GM12878 (cell line): Measurements from ENCODE around the gene MRPS27. TPM values are rescaled to one million over a fixed set of nuclear protein-coding genes. Genes with fewer than 3 reads are reported as not detected.

Experiments used
- BACH1 ChIP-seq: fragments of 450-650 bp; IDR thresholded peaks from 2 replicates; pipeline ENCODE4 v1.6.1; 2017; ENCODE audit warnings: mild to moderate bottlenecking, borderline replicate concordance
- FOXK2 ChIP-seq: fragments of 450-650 bp; IDR thresholded peaks from 2 replicates; pipeline ENCODE4 v1.6.1; 2017; ENCODE audit warnings: mild to moderate bottlenecking, moderate library complexity
- FOXM1 ChIP-seq: IDR thresholded peaks from 2 replicates; pipeline ENCODE4 v1.6.1; 2012; ENCODE audit warnings: low read depth, mild to moderate bottlenecking, inconsistent platforms, low read length, moderate library complexity
- JUND ChIP-seq: IDR thresholded peaks from 2 replicates; pipeline ENCODE4 v1.6.1; 2012; ENCODE audit warnings: low read depth, mild to moderate bottlenecking, low read length, improper control_type of control experiment, moderate library complexity
- MEF2B ChIP-seq: fragments of 450-650 bp; IDR thresholded peaks from 2 replicates; pipeline ENCODE4 v1.6.1; 2018; ENCODE audit warnings: mild to moderate bottlenecking, moderate library complexity; ENCODE audit not compliant: partially characterized antibody, poor library complexity, severe bottlenecking
- NFYA ChIP-seq: IDR thresholded peaks from 2 replicates; pipeline ENCODE4 v1.6.1; 2011; ENCODE audit warnings: low read depth, mild to moderate bottlenecking, low read length, improper control_type of control experiment, borderline replicate concordance
- NR2F1 ChIP-seq: fragments of 450-650 bp; conservative IDR thresholded peaks from 2 replicates; pipeline ENCODE4 v1.6.1; 2017; ENCODE audit warnings: mild to moderate bottlenecking
- POLR2AphosphoS5 ChIP-seq: IDR thresholded peaks from 2 replicates; pipeline ENCODE4 v1.6.1; 2011; ENCODE audit warnings: mild to moderate bottlenecking, low read length, inconsistent platforms
- SMC3 ChIP-seq: IDR thresholded peaks from 2 replicates; pipeline ENCODE4 v1.6.1; 2011; ENCODE audit warnings: low read length, improper control_type of control experiment, borderline replicate concordance
- TBL1XR1 ChIP-seq: IDR thresholded peaks from 2 replicates; pipeline ENCODE4 v1.6.1; 2012; ENCODE audit warnings: low read depth, low read length, improper control_type of control experiment
- TCF7 ChIP-seq: IDR thresholded peaks from 2 replicates; pipeline ENCODE4 v1.6.1; 2014; ENCODE audit warnings: antibody characterized with exemption, borderline replicate concordance
- YBX1 ChIP-seq: fragments of 450-650 bp; IDR thresholded peaks from 2 replicates; pipeline ENCODE4 v1.6.1; 2016; ENCODE audit warnings: antibody characterized with exemption
- ZNF217 ChIP-seq: fragments of 450-650 bp; IDR thresholded peaks from 2 replicates; pipeline ENCODE4 v1.6.1; 2017; ENCODE audit warnings: antibody characterized with exemption, mild to moderate bottlenecking
- polyA plus RNA-seq, 11 experiments: library from polyadenylated mRNA; depleted of rRNA in 4 of 11; unstranded in 6 of 11; stranded (reverse) in 5 of 11; fragments of >200 nt; fragmentation: Nextera tagmentation in 4 of 11; fragmentation: Illumina TruSeq in 1 of 11; extraction: Ambion mirVana in 4 of 11; extraction: Trizol in 1 of 11; gene quantifications; 1 replicate in 1 of 11; 2 replicates in 10 of 11; pipeline versions ENCODE4 v1.2.1 to v1.2.3, GENCODE V29; 2011 to 2016; ENCODE audit warnings: inconsistent platforms in 2 of 11, missing spikeins in 2 of 11, low read depth in 1 of 11
- total RNA-seq, 4 experiments: library from RNA; depleted of rRNA in 3 of 4; stranded (reverse); fragments of >200 nt in 3 of 4; fragmentation: Illumina TruSeq in 1 of 4; extraction: Trizol in 1 of 4; gene quantifications; 2 replicates each; pipeline versions ENCODE4 v1.2.1 to v1.2.3, GENCODE V29; 2013 to 2021
- TF ChIP-seq, protein P1 (sequence below): IDR thresholded peaks from 2 replicates; pipeline ENCODE4 v1.6.1; 2012; ENCODE audit warnings: low read length, inconsistent platforms
- TF ChIP-seq, protein P2 (sequence below): fragments of 450-650 bp; formaldehyde crosslinking; IDR thresholded peaks from 2 replicates; pipeline ENCODE4 v1.5.0; 2022; ENCODE audit warnings: mild to moderate bottlenecking, missing genetic modification characterization
- TF ChIP-seq, protein P3 (sequence below): IDR thresholded peaks from 2 replicates; pipeline ENCODE4 v1.6.1; 2012; ENCODE audit warnings: low read depth, low read length, improper control_type of control experiment
- TF ChIP-seq, protein P4 (sequence below): fragments of 450-650 bp; IDR thresholded peaks from 2 replicates; pipeline ENCODE4 v1.6.1; 2017; ENCODE audit warnings: mild to moderate bottlenecking, moderate library complexity
- TF ChIP-seq, protein P5 (sequence below): IDR thresholded peaks from 2 replicates; pipeline ENCODE4 v1.6.1; 2011; ENCODE audit warnings: low read depth, mild to moderate bottlenecking, low read length, moderate library complexity, borderline replicate concordance; ENCODE audit errors: extremely low read depth
- TF ChIP-seq, protein P6 (sequence below), 3 experiments: IDR thresholded peaks in 2 of 3; conservative IDR thresholded peaks in 1 of 3; 2 replicates each; pipeline ENCODE4 v1.5.1; 2011; ENCODE audit warnings: low read depth in 3 of 3, low read length in 3 of 3, mild to moderate bottlenecking in 3 of 3, control low read depth in 2 of 3, moderate library complexity in 2 of 3, inconsistent platforms in 1 of 3, mixed read lengths in 1 of 3; ENCODE audit not compliant: control insufficient read depth in 2 of 3, insufficient read depth in 1 of 3; ENCODE audit errors: extremely low read depth in 1 of 3

The MRPS27 gene
- total and polyA plus RNA-seq, 10 of the 15 experiments (the other 5 are each of a cell fraction or from before 2014, with no cell fraction given) = 61.0 to 128 (median 93.0) TPM

DNA sequence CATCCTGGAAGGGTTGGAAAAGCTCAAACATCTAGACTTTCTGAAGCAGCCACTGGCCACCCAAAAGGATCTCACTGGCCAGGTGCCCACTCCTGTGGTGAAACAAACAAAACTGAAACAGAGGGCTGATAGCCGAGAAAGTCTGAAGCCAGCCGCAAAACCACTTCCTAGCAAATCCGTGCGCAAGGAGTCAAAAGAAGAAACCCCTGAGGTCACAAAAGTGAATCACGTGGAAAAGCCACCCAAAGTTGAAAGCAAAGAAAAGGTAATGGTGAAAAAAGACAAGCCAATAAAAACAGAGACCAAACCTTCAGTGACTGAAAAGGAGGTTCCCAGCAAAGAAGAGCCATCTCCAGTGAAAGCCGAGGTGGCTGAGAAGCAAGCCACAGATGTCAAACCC lies 125.2 kb downstream of the MRPS27 start (continued):
- TF ChIP-seq, protein P1, sequence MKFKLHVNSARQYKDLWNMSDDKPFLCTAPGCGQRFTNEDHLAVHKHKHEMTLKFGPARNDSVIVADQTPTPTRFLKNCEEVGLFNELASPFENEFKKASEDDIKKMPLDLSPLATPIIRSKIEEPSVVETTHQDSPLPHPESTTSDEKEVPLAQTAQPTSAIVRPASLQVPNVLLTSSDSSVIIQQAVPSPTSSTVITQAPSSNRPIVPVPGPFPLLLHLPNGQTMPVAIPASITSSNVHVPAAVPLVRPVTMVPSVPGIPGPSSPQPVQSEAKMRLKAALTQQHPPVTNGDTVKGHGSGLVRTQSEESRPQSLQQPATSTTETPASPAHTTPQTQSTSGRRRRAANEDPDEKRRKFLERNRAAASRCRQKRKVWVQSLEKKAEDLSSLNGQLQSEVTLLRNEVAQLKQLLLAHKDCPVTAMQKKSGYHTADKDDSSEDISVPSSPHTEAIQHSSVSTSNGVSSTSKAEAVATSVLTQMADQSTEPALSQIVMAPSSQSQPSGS = peak; percentile 95
- TF ChIP-seq, protein P2, sequence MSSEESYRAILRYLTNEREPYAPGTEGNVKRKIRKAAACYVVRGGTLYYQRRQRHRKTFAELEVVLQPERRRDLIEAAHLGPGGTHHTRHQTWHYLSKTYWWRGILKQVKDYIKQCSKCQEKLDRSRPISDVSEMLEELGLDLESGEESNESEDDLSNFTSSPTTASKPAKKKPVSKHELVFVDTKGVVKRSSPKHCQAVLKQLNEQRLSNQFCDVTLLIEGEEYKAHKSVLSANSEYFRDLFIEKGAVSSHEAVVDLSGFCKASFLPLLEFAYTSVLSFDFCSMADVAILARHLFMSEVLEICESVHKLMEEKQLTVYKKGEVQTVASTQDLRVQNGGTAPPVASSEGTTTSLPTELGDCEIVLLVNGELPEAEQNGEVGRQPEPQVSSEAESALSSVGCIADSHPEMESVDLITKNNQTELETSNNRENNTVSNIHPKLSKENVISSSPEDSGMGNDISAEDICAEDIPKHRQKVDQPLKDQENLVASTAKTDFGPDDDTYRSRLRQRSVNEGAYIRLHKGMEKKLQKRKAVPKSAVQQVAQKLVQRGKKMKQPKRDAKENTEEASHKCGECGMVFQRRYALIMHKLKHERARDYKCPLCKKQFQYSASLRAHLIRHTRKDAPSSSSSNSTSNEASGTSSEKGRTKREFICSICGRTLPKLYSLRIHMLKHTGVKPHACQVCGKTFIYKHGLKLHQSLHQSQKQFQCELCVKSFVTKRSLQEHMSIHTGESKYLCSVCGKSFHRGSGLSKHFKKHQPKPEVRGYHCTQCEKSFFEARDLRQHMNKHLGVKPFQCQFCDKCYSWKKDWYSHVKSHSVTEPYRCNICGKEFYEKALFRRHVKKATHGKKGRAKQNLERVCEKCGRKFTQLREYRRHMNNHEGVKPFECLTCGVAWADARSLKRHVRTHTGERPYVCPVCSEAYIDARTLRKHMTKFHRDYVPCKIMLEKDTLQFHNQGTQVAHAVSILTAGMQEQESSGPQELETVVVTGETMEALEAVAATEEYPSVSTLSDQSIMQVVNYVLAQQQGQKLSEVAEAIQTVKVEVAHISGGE = no peak
- TF ChIP-seq, protein P3, sequence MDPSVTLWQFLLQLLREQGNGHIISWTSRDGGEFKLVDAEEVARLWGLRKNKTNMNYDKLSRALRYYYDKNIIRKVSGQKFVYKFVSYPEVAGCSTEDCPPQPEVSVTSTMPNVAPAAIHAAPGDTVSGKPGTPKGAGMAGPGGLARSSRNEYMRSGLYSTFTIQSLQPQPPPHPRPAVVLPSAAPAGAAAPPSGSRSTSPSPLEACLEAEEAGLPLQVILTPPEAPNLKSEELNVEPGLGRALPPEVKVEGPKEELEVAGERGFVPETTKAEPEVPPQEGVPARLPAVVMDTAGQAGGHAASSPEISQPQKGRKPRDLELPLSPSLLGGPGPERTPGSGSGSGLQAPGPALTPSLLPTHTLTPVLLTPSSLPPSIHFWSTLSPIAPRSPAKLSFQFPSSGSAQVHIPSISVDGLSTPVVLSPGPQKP = no peak
- TF ChIP-seq BACH1 (no peak), FOXK2 (no peak), TCF7 (peak; percentile 82), NR2F1 (peak; percentile 91), MEF2B (peak; percentile 58), JUND (no peak), ZNF217 (no peak), NFYA (no peak), FOXM1 (peak; percentile 95), SMC3 (no peak), TBL1XR1 (peak; percentile 93), POLR2AphosphoS5 (no peak), YBX1 (no peak)
- TF ChIP-seq, protein P4, sequence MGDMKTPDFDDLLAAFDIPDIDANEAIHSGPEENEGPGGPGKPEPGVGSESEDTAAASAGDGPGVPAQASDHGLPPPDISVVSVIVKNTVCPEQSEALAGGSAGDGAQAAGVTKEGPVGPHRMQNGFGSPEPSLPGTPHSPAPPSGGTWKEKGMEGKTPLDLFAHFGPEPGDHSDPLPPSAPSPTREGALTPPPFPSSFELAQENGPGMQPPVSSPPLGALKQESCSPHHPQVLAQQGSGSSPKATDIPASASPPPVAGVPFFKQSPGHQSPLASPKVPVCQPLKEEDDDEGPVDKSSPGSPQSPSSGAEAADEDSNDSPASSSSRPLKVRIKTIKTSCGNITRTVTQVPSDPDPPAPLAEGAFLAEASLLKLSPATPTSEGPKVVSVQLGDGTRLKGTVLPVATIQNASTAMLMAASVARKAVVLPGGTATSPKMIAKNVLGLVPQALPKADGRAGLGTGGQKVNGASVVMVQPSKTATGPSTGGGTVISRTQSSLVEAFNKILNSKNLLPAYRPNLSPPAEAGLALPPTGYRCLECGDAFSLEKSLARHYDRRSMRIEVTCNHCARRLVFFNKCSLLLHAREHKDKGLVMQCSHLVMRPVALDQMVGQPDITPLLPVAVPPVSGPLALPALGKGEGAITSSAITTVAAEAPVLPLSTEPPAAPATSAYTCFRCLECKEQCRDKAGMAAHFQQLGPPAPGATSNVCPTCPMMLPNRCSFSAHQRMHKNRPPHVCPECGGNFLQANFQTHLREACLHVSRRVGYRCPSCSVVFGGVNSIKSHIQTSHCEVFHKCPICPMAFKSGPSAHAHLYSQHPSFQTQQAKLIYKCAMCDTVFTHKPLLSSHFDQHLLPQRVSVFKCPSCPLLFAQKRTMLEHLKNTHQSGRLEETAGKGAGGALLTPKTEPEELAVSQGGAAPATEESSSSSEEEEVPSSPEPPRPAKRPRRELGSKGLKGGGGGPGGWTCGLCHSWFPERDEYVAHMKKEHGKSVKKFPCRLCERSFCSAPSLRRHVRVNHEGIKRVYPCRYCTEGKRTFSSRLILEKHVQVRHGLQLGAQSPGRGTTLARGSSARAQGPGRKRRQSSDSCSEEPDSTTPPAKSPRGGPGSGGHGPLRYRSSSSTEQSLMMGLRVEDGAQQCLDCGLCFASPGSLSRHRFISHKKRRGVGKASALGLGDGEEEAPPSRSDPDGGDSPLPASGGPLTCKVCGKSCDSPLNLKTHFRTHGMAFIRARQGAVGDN = no peak
- TF ChIP-seq, protein P5, sequence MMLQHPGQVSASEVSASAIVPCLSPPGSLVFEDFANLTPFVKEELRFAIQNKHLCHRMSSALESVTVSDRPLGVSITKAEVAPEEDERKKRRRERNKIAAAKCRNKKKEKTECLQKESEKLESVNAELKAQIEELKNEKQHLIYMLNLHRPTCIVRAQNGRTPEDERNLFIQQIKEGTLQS = no peak
- TF ChIP-seq, protein P6, sequence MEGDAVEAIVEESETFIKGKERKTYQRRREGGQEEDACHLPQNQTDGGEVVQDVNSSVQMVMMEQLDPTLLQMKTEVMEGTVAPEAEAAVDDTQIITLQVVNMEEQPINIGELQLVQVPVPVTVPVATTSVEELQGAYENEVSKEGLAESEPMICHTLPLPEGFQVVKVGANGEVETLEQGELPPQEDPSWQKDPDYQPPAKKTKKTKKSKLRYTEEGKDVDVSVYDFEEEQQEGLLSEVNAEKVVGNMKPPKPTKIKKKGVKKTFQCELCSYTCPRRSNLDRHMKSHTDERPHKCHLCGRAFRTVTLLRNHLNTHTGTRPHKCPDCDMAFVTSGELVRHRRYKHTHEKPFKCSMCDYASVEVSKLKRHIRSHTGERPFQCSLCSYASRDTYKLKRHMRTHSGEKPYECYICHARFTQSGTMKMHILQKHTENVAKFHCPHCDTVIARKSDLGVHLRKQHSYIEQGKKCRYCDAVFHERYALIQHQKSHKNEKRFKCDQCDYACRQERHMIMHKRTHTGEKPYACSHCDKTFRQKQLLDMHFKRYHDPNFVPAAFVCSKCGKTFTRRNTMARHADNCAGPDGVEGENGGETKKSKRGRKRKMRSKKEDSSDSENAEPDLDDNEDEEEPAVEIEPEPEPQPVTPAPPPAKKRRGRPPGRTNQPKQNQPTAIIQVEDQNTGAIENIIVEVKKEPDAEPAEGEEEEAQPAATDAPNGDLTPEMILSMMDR (IDR thresholded peaks at IDR 0.05 in 2 of 3, conservative IDR thresholded peaks at IDR 0.05 in 1 of 3; ENCODE audit: control insufficient read depth in 2 of 3, extremely low read depth in 1 of 3, insufficient read depth in 1 of 3, low read depth in 3 of 3, low read length in 3 of 3) = no peak
